NCI-H2196 (cell line): ENCODE data around the gene HECTD1.
"Not testable (repeated sequence)": the region's sequence is repeated elsewhere in the genome, so short reads cannot be mapped to it uniquely, and the experiment has no call there.

ENCODE experiments used
- DNase-seq: peaks from one replicate; lab custom pipeline; 2025; ENCODE audit not compliant: unreplicated experiment; lab: John Stamatoyannopoulos, UW

Gene HECTD1

GRCh38 chr14:31207755-31208545 is at the start of gene HECTD1:
HECTD1 (minus strand) TSS chr14:31207793; CDS start chr14:31205936, 1,857 bp downstream.
- peak; percentile 92 for DNase-seq

DNA sequence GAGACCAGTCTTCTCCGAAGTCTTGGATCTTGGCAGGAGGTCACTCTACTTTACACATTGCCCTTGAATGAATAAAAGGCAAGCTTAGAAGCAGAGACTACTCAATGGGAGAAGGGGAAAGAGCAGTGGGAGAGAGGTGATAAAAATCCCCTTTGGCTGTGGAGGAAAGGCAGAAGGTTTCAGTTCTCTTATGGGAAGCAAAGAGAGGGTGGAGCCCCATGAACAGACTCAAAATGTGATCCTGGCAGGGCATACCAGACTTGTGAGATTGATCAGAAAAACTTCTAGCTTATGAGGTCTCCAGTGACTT is 49.6 kb upstream of the HECTD1 start:
- no peak for DNase-seq

GRCh38 chr14:31256534-31257243 is 49.1 kb upstream of the HECTD1 start:
- DNase-seq: no peak

DNA sequence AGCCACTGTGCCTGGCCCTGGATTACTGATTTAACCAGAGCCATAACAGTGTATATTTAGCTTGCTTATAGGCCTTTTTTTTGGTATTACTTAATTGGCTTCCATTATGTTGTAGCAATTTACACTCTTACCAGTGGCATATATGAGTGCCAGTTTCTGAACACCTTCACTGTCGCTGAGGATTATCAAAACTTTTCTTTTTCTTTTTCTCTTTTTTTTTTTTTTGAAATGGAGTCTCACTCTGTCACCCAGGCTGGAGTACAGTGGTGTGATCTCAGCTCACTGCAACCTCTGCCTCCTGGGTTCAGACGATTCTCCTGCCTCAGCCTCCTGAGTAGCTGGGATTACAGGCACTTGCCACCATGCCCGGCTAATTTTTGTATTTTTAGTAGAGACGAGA is 48.3 kb upstream of the HECTD1 start:
- not testable (repeated sequence) for DNase-seq

DNA sequence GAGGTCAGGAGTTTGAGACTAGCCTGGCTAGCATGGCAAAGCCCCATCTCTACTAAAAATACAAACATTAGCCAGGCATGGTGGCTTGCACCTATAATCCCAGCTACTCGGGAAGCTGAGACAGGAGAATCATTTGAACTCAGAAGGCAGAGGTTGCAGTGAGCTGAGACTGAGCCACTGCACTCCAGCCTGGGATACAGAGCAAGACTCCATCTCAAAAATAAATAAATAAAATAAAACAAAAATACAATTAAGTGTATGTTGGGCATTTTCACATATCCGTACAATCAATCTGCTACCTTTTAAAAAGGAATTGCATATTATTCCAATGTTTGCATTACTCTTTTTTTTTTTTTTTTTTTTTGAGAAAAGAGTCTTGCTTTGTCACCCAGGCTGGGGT is 47.7 kb upstream of the HECTD1 start:
- DNase-seq: no peak

- DNase-seq: no peak
These were observed 46.3 kb upstream of the HECTD1 start for GRCh38 chr14:31253746-31254471.

DNA sequence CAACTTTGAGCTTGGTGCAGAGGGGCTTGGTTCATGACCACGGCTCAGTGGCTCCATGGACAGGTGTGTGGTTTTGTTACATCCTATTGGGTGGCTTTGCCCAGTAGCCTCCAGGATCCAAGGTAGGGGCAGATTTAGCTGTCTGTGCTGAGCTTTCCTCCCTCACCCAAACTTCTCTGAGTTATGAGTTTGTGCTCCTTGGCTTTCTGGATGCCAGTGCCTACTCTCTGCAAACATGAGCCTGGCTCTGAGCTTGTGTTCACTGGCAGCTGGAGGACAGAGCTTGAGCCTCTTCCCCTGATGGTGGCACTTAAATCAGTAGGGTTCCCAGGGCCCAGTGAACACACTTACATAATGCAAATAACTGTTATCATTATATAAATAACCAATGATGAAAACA is 45.3 kb upstream of the HECTD1 start:
- DNase-seq: no peak

DNA sequence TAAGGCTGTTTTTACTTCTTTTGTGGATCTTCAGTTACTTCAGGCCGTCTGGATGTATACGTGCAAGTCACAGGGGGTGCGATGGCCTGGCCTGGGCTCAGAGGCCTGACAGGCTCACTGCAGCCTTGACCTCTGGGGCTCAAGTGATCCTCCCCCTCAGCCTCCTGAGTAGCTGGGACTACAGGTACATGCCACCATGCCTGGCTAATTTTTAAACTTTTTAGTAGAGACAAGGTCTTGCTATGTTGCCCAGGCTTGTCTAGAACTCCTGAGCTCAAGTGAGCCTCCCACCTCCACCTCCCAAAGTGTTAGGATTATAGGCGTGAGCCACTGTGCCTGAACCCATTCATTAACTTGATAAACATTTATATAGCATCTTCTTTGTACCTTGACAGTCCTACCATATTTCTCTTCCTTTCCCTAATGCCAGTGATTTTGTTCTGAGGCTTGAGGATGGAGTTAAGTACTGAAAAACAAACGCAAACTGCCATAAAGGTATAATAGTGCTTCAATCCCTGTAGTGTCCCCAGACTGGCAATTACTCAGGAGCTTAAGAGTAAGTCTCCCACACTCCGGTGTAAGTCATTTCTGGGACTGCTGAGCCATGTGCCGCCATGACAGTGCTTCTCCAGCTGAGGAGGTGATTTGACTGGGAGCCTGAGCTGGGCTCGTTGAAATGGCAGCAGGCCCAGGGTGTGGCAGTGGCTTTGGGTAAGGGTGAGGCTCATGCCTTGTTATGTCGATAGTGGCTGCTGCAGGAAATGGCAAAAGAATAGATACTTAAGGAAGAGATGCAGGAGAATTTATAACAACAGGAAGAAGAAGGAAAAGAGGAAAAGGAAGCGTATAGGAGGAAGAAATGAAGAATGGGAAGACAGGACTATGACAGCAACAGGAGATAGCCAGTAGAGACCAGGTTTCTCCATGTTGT is 43.7 kb upstream of the HECTD1 start:
- DNase-seq: no peak

DNA sequence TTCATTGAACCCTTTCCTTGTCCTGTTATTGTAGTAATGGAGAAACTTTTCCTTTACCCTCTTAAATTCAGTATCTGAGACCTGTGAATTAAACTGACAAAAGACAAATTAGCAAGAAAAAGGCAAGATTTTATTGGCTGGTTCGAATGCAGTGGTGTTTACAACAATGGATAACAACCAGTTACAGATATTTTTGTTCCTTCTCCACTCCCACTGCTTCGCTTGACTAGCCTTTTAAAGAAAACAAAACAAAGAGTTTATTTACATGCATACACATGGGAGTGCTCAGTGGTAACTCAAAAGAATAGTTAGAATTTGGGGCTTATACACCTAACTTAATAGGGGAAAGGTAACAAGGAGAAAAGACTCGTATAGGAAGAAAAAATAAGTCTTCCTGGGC is 37.0 kb upstream of the HECTD1 start:
- no peak for DNase-seq

- DNase-seq: no peak
These were observed 36.3 kb upstream of the HECTD1 start for GRCh38 chr14:31243860-31244259.

GRCh38 chr14:31242161-31242940 is 34.8 kb upstream of the HECTD1 start:
- not testable (repeated sequence) for DNase-seq

- no peak for DNase-seq
These were observed 34.0 kb upstream of the HECTD1 start for GRCh38 chr14:31241450-31242114.

DNA sequence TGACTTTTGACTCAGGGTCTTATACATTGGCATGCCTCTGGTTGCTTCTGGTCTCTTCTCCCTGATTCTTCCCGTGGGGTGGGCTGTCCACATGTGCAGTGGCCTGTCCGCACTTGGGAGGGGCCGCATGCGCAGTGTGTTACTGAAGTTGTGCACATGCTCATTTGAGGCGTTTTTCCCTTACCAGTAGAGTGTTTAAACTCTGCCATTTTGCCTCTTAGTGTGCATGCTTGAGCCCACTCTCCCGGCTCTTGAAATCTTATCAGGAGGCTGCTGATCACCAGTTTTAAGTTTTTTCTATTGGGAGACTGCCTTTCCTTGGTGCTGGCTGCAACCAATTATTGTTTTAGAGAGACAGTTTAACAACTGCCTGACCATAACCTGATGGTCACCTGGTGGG is 32.1 kb upstream of the HECTD1 start:
- DNase-seq: no peak

DNA sequence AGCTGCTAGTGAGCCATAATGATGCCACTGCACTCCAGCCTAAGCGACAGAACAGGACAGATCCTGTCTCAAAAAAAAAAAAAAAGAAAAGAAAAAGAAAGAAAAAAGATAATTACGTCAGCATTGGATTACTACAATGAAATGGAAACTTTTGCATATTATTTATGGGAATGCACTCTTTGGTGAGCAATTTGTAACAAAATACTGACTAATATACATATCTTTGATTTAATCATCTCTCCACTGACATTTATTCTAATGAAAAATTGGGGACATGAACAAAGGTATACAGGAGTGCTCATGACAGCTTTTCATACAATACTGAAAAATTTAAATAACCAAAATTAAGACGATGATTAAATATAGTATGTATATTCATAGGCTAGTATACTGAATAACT is 27.9 kb upstream of the HECTD1 start:
- DNase-seq: no peak

DNA sequence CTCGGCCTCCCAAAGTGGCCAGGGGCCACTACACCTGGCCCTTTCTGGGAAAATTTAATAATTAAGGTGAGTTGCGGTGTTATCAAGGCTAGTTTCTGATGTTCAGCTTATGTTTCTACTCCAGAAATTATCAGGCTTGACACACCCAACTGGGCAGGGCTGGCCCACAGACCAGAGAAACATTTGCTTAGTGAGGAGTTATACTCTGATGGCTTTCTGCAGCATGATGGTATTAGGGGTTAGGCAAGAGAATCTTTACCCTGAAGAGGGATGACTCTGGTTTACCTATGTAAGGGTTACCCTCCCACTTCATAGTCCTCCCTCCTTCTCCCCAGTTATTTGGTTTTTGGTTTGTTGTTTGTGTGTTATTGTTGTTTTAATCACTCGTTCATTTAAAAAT is 24.5 kb upstream of the HECTD1 start:
- no peak for DNase-seq

DNA sequence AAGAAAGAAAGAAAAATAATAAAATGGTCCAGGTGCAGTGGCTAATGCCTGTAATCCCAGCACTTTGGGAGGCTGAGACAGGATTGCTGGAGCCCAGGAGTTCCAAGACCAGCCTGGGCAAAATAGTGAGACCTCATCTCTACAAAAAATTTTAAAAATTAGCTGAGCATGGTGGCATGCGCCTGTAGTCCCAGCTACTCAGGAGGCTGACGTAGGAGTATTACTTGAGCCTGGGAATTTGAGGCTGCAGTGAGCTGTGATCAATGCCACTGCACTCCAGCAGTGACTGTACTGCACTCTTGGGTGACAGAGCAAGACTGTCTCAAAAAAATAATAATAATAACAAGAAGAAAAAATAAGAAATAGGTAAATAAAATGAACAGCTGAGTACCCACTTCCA is 23.7 kb upstream of the HECTD1 start:
- not testable (repeated sequence) for DNase-seq

DNA sequence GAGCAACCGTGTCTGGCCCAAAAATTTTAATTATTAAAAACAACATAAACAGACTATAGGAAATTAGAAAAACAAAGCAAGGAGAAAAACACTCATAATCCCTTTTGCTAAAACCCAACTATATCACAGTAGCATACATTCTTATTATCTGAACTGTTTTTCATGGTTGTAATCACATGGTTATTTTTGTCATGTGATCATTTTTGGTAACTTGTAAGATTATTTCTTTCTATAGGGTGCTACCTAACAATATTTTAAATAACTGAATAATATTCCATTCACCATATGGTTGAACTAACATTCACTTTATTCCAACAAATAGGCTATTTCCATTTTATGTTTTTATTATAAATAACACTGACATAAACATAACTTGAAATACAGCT is 23.0 kb upstream of the HECTD1 start:
- no peak for DNase-seq

- peak; percentile 55 for DNase-seq
These were observed 22.3 kb upstream of the HECTD1 start for GRCh38 chr14:31229638-31230572.

GRCh38 chr14:31229009-31229408 is 21.4 kb upstream of the HECTD1 start:
- DNase-seq: no peak
